Omental fat pad (tissue), 4 donors: ENCODE data around the gene PARP15. TPM values are rescaled to one million over a fixed set of nuclear protein-coding genes. Genes with fewer than 3 reads are reported as not detected.

Experiments used
- ATAC-seq: fragments of 150-250 bp; one replicate; pipeline ENCODE4 v1.9.1; 2016; ENCODE audit warnings: mild to moderate bottlenecking, moderate library complexity; ENCODE audit not compliant: low FRiP score
- DNase-seq: peaks from one replicate; pipeline ENCODE4 v3.0.0-alpha.2; 2019; ENCODE audit warnings: low spot score
- total RNA-seq, 4 donors: library from RNA; depleted of rRNA; stranded (reverse); fragments of >200 nt; gene quantifications; one replicate each; pipeline ENCODE4 v1.1.0, GENCODE V29; 2016
- TF ChIP-seq, protein P1 (sequence below), 3 donors: fragments of 450-650 bp; IDR thresholded peaks; one replicate each; pipeline ENCODE4 v1.5.1; 2016 to 2017; ENCODE audit warnings: antibody characterized with exemption in 3 of 3, mild to moderate bottlenecking in 3 of 3, moderate library complexity in 2 of 3

PARP15 gene
- total RNA-seq, 4 donors from 2014 or later, result 3.3 to 6.8 (median 4.2) TPM

- ATAC-seq, result no peak
- no peak for DNase-seq
- TF ChIP-seq, protein P1, sequence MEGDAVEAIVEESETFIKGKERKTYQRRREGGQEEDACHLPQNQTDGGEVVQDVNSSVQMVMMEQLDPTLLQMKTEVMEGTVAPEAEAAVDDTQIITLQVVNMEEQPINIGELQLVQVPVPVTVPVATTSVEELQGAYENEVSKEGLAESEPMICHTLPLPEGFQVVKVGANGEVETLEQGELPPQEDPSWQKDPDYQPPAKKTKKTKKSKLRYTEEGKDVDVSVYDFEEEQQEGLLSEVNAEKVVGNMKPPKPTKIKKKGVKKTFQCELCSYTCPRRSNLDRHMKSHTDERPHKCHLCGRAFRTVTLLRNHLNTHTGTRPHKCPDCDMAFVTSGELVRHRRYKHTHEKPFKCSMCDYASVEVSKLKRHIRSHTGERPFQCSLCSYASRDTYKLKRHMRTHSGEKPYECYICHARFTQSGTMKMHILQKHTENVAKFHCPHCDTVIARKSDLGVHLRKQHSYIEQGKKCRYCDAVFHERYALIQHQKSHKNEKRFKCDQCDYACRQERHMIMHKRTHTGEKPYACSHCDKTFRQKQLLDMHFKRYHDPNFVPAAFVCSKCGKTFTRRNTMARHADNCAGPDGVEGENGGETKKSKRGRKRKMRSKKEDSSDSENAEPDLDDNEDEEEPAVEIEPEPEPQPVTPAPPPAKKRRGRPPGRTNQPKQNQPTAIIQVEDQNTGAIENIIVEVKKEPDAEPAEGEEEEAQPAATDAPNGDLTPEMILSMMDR (IDR thresholded peaks at IDR 0.05), result no peak
Observed at GRCh38 chr3:122602011-122602710, 24.7 kb downstream of the PARP15 start.

DNA sequence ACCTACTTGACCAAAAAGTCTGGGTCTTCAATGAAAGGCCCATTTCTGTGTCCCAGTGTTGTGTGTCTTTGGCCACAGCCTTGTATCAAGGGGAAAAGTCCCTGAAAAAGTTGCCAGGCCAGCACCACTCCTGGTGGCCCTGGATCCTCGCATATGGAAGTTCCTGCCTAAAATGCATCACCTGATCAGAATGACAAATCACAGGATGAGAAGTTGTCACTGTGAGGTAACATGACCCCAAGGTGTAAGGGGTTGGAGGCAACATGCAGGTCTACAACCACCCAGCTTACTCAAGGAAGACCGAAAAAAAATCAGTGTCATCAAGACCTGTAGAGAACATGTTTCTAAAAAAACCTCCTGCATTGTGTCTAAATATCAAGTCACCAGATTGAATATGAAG, 25.6 kb downstream of the PARP15 start:
- ATAC-seq (no peak), DNase-seq (no peak)
- TF ChIP-seq, protein P1 (IDR thresholded peaks at IDR 0.05), result no peak

DNA sequence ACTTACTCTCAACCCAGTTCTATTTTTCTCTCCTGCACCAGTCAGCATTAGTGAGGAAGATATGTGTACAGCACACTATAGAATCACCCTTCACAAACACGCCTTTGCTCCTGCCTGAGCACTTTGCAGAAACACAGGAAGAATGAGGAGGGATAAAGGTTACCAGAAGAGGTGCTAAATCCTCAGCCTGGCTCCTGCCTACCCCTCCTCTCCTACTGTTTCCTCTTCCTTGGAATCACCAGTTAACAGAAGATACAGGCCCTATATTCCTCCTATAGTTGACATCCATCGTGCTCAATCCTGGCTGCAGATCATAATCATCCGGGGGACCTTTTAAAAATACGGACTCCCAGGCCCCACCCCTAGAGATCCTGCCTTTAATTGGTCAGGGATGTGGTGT, 28.9 kb downstream of the PARP15 start:
- TF ChIP-seq, protein P1 (IDR thresholded peaks at IDR 0.05), result no peak
- DNase-seq, result no peak
- no peak for ATAC-seq

- no peak for ATAC-seq
Observed at GRCh38 chr3:122608916-122609315, 31.5 kb downstream of the PARP15 start.

DNA sequence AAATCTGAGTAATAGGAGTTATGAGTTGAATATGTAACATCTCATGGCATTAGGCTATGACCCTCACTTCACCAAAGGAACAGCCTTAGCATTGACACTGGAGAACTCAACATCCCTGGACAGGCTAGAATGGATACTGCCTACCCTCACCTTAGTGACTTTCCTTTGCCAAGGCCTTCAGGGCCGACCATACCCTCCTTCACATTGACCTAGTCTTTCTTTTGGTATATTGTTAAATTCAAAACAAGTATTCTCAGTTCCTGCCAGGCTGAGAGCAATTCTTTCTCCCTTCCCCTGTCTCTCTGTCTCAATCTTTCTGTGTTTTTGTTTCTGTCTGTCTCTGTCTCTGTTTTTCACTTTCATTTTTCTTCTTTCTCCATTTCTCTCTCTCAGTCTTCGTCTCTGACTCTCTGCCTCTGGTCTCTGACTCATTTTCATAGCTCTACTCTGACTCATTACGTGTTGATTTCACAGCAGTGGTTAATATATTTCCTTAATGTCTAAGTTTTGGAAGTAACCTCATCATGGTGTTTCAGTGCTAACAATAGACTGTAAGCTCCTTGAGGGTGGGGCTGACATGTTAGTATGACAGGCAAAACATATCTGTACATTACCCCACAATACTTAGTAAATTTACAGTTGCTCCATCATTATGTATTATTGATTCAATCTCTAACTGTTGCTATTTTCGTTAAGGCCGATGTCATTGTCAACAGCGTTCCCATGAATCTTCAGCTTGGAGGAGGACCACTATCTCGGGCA, 32.5 kb downstream of the PARP15 start:
- TF ChIP-seq, protein P1 (IDR thresholded peaks at IDR 0.05), result no peak
- peak; percentile 88 for ATAC-seq
- DNase-seq, result no peak

More at GRCh38 chr3:122608916-122609315, 31.5 kb downstream of the PARP15 start:
- TF ChIP-seq, protein P1 (IDR thresholded peaks at IDR 0.05), result no peak
- DNase-seq, result no peak

GRCh38 chr3:122612696-122613095, 35.2 kb downstream of the PARP15 start:
- TF ChIP-seq, protein P1 (IDR thresholded peaks at IDR 0.05), result no peak
- DNase-seq (no peak), ATAC-seq (no peak)
